GM19455 (cell line): ENCODE measurements around the gene EXT2.

Source experiments
- ATAC-seq: cut with Tn5 transposase; IDR thresholded peaks from one replicate; pipeline ENCODE4 v1.9.1; 2021; ENCODE audit not compliant: unreplicated experiment

EXT2 gene

GRCh38 chr11:44263738-44264437 is 168.4 kb downstream of the EXT2 start:
- ATAC-seq: no peak

GRCh38 chr11:44264438-44264749 is 168.9 kb downstream of the EXT2 start:
- no peak for ATAC-seq

- no peak for ATAC-seq
Observed at GRCh38 chr11:44264761-44265160, 169.3 kb downstream of the EXT2 start.

GRCh38 chr11:44266056-44266780 is 170.7 kb downstream of the EXT2 start:
- no peak for ATAC-seq

- ATAC-seq: no peak
Observed at GRCh38 chr11:44267006-44267749, 171.7 kb downstream of the EXT2 start.

GRCh38 chr11:44267750-44268613 is 172.5 kb downstream of the EXT2 start:
- ATAC-seq: no peak

GRCh38 chr11:44268614-44269080 is 173.2 kb downstream of the EXT2 start:
- ATAC-seq: no peak

- no peak for ATAC-seq
Observed at GRCh38 chr11:44269369-44270351, 174.2 kb downstream of the EXT2 start.

- no peak for ATAC-seq
Observed at GRCh38 chr11:44270403-44271273, 175.2 kb downstream of the EXT2 start.

- ATAC-seq: no peak
Observed at GRCh38 chr11:44271286-44271685, 175.8 kb downstream of the EXT2 start.

GRCh38 chr11:44274404-44274803 is 178.9 kb downstream of the EXT2 start:
- no peak for ATAC-seq

- ATAC-seq: no peak
Observed at GRCh38 chr11:44275241-44275640, 179.8 kb downstream of the EXT2 start.

- no peak for ATAC-seq
Observed at GRCh38 chr11:44275961-44276550, 180.6 kb downstream of the EXT2 start.

- ATAC-seq: no peak
Observed at GRCh38 chr11:44277196-44278090, 182.0 kb downstream of the EXT2 start.

GRCh38 chr11:44279483-44279882 is 184.0 kb downstream of the EXT2 start:
- no peak for ATAC-seq

- ATAC-seq: no peak
Observed at GRCh38 chr11:44280257-44280656, 184.8 kb downstream of the EXT2 start.

GRCh38 chr11:44281151-44281550 is 185.7 kb downstream of the EXT2 start:
- no peak for ATAC-seq
